HG03460 (cell line): ENCODE results near the gene KHK.
"Not testable (repeated sequence)": the region's sequence is repeated elsewhere in the genome, so short reads cannot be mapped to it uniquely, and the experiment has no call there.

Source experiments
- ATAC-seq: cut with Tn5 transposase; IDR thresholded peaks from one replicate; pipeline ENCODE4 v1.9.1; 2021; ENCODE audit not compliant: unreplicated experiment

Gene KHK

GRCh38 chr2:27059141-27059820, 27.3 kb upstream of the KHK start:
- ATAC-seq, result no peak

DNA sequence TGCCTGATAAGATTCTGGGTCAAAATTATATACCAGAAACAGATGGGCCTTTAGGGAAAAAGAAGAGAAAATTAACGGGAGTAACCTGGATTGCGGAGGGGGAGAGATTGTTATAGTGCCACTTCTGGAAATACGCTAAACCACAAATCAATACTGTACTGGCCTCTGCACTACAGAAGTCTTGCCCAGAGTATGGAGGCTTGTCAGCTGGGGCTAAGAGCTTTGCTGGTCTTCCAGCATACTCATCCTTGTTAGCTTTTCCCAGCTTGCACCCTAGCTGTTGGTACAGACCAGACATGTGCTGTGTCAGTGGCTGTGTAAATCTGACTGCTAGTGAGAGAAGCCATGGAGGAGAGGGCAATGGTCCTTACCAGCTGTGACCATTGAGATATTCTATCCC, 26.2 kb upstream of the KHK start:
- no peak for ATAC-seq

DNA sequence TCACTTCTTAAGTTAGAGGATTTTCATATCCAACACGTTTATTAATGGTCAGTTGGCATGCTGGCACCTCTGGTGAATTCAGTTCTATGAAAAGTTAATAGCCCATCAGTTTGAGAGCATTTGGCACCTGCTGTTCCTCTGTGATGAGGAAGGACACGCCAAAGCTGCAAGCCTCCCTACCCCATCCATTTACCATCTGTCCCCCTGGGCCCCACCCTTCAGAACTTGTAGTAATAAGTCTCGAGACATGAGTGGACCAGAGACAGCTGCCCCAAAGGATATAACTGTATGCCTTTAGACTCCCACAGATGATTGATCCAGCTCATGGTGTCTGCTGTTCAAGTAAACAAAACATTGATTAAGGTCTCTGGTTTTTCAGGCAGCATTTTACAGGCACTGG, 21.4 kb upstream of the KHK start:
- ATAC-seq, result no peak

DNA sequence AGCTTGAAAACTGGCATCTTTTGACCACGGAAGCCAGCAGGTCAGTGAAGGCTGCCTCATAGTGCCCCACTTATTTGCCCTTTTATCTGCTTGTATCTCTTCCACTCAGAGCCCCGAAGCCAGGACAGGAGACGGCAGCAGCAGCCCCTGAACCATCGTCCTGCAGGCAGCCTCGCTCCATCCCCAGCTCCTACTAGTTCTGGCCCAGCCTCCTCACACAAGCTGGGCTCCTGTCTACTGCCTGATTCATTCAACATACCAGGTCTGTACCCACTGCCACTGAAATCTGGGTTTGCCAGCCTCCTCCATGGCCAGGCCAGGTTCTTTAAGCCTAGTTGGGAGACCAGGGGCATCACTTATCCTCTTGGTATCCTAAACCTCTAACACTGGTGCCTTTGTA, 19.2 kb upstream of the KHK start:
- no peak for ATAC-seq

DNA sequence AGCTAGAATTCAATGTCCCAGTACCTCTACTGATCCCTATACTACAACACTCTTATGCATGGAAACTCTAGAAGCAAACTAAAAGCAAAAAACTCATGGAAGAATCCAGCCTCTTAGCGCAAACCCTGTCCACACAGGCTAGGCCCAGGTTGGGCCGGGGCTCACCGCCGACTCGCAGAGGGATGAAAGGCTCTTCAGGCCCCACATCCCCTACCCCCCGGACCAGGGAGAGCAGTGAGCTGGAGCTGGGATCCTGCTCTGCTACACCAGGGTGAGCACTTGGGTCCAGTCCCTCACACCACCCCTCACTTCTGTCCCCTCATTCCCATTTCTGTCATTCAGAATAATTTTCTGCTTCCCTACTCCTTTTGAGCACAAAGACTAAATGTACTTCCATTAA, 17.1 kb upstream of the KHK start:
- ATAC-seq, result no peak

- ATAC-seq, result no peak
These were observed 16.5 kb upstream of the KHK start for GRCh38 chr2:27069961-27070618.

GRCh38 chr2:27070653-27071276, 15.8 kb upstream of the KHK start:
- peak; percentile 8 for ATAC-seq

DNA sequence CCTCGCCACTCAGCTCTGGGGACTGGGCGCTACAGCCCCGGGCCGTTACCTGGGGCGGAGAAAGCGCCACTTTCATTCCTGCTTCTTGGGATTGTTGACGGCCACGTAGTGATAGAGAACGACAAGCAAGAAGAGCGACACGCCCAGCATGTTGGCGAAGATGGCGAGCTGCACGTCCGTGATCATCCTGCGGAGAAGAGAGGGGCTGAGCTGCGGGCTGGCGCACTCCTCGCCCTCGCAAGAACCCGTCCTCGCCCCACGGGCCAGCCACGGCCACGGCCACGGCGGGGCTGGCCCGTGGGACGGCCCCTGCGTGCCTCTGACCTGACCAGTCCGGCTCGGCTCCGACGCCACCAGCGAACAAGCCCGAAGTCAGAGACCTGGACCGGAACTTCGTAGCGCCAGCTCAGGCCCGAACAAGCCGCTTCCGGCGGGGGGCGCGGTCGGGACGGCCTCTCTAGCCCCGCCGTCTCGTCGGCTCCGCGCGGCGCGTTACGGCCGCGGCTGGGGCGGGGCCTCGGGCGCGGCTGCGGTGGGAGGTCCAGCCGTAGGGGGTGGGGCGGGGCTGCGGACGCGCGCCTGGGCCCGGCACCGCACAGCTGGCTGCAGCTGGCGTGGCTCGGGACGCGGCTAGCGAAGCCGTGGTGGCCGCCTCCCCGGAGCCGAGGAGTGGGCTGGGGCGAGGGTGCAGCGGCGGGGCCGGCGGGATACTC, 15.1 kb upstream of the KHK start, which contains the start of gene OST4:
TSS of gene OST4 (minus strand) at position 378 of the 713 bp plus-strand sequence.
- peak; percentile 75 for ATAC-seq

DNA sequence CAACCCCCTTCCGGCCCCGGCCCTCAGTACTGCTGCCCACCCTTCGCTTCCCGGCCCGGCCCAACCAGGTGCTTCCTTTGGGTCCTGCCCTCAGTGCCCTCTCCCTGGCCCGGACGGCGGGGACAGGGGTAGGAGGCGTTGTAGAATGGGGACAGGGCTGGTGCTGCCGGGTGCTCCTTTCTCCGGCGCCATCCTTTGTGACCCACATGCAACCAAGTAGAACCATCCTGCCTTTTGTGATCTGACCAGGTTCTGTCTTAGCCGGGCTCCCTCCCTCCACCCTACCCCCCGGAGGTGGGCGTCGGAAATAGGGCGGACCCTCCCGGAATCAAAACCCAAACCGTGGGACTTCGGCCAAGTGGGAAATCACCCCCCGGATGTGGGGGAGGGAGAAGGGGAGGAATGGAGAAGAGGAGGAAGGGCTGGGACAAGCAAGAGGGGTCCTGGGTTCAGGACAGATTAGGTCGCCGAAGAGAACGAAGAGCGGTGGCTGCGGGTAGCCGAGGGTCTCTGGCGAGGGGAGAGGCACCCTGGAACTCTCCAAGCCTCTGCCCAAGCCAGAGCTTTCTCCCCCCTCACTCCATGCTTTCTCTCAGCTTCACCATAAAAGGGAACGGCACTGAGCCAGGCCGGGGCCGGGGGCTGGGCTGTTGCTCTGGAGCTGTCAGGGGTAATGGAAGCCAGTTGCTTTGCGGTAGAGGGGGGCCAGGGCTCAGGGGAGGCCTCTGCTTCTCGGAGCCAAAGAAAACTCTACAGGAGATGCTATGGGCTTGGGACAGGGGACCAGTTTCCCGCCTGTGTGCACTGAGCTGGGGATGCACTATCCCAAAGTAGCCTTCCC, 14.4 kb upstream of the KHK start:
- peak; percentile 5 for ATAC-seq

- ATAC-seq, result no peak
These were observed 13.7 kb upstream of the KHK start for GRCh38 chr2:27072920-27073319.

DNA sequence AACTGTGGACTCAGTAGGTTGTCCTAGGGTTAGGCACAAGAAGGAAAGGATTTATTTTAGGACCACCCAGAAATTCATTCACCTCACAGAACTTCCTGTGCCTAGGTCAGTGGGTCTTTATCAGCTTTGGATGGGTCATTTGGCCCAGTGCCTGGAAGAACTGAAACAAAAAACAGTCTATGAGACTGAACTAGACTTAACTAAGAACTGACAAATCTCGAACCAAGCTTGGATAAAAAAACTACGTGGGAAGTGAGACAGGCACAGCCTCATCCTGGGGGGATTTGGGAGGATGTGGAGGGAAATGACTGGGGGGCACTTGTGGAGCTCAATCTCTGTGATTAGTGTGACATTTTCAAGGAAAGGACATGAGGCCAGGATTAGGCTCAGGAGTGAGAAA, 12.8 kb upstream of the KHK start:
- ATAC-seq, result no peak

GRCh38 chr2:27074738-27075565, 11.6 kb upstream of the KHK start:
- ATAC-seq, result no peak

DNA sequence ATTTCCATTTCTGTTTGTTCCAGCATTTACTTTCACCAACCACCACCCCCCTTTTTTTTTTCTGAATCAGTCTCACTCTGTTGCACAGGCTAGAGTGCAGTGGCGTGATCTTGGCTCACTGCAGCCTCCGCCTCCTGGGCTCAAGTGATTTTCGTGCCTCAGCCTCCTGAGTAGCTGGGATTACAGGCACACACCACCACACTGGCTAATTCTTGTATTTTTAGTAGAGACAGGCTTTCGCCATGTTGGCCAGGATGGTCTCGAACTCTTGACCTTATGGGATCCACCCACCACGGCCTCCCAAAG, 11.1 kb upstream of the KHK start:
- not testable (repeated sequence) for ATAC-seq

DNA sequence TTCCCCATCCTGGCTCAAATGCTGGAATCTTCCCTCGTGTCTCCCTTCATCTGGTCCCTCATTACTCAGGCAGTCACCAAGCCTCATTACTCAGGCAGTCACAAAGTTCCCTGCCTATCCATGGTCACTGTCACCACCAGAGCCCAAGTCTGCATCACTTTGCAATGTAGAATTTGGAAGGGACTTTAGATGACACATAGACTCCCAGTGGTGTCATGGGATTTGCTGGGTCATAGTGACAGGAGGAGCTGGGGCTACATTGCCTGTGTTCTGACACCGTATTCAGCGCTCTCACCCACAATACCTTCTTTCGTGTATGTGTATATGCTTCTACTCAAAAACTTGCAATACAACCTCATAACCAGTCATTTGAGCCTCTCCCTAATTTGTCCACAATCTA, 10.2 kb upstream of the KHK start:
- ATAC-seq, result no peak

DNA sequence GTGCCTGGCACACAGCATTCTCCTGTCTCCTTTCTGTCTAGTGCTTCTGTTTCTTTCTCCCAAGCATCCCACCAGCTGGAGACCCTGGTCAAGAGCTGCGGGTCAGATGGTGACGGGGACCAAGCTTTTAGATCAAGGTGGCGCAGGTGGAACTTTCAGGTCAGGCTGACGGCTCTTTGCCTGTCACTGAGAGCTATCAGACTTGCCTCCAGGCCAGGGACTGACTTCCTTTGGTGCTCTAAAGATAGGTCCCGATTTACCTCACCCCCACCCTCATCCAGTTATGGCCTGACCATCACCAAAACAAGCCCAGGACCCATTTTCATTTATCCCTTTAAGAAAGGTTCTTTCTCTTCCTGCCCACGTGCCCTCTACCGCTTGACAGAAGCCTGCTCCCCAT, 9.3 kb upstream of the KHK start:
- no peak for ATAC-seq

DNA sequence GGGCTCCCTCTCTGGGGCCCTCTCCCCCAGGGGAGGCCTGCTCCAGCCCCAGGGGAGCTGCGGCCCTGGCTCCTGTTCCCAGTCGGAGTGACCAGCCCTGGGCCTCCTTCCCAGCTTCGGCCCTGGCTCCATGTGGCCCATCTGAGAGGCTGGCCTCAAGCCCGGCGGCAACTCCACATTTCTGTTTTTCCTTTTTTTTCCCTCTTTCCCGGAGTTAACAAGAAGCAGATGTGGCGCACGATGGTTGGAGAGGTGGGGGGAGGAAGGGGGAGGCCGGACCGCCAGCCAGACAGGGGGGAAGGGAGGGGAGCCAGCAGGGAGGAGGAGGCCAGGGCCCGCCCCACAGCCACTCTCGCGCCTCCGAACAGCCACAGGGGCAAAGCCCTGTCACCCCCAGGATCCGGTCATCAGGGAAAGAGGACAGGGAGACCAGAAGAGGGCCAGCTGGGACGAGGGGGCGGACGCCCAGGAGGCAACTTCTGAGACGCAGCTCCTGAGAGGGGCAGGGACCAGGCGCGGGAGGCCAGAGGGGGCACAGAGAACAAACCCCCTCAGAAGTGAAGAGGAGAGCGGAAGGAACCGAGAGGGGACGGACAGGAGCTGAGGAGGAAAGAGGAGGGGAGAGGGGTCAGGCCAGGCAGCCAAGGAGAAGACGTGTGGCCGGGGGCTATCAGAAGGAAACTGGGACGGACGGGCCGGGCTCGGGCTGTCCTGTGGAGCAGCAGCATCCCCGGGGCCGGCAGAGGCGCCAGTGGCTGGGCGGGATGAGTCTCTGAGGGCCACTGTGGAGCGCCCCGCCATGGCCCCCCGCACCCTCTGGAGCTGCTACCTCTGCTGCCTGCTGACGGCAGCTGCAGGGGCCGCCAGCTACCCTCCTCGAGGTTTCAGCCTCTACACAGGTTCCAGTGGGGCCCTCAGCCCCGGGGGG, 8.0 kb upstream of the KHK start, which contains the start of gene EMILIN1:
TSS of gene EMILIN1 (plus strand) at position 349 of the 928 bp plus-strand sequence. CDS start at position 800, 451 bp downstream.
- no peak for ATAC-seq

DNA sequence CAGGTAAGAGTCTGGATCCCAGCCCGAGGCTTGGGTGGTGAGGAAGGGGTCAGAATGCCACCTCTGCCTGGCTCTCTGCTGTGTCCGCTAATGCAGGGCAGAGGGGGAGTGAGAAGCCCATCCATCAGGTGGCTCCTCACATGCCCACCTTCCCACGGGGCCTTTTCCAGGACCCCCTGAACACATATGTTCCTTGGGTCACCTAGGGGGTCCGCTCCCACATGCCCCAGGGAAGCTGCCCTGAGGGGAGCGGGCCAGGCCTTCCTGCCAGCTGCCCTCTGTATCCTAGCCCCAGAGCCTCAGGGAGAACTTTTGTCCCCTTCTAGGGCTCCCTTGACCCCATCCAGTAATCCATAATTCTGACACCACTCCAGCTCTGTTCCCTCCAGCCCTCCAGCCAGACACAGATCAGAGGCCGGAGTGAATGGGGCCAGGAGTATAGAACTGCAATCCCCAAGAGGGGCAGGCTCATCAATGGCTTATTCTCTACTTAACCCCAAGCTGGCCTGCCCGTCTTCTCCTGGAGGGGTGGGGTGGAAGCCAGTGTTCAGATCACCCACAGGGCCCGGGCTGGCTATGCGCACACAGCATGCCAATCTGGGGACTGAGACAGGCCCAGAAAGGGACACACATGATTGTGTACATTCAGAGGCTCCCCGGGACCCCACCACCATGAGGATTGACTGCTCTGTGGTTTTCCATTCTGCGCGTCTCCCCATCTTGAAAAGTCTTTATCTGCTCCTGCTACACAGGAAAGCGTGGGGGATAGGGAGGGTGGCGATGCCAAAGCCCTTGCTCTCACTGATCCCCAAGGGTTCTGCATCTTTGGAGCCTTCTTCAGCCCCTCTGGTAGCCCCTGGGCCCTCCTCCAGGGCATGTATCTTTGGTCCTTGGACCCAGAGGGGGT, 7.1 kb upstream of the KHK start:
- ATAC-seq, result no peak

GRCh38 chr2:27080140-27080469, 6.5 kb upstream of the KHK start:
- ATAC-seq, result no peak
